GM12865 (cell line): ENCODE results near the gene SFSWAP.

Source experiments
- DNase-seq: peaks from one replicate; pipeline ENCODE4 v3.0.0; 2010; ENCODE audit warnings: low read depth
- H3K4me3 ChIP-seq: 2 replicates; pipeline ENCODE4 v1.5.1; 2011; ENCODE audit warnings: mild to moderate bottlenecking, low read depth, low read length, control low read depth
- TF ChIP-seq, protein P1 (sequence below): IDR thresholded peaks from 2 replicates; pipeline ENCODE4 v1.5.1; 2011; ENCODE audit warnings: low read length, control low read depth, low read depth, inconsistent platforms; ENCODE audit not compliant: insufficient read depth; ENCODE audit errors: missing control alignments

SFSWAP gene

GRCh38 chr12:131752451-131752850, 41.6 kb downstream of the SFSWAP start:
- H3K4me3 ChIP-seq = no peak overlapping the region
- TF ChIP-seq, protein P1, sequence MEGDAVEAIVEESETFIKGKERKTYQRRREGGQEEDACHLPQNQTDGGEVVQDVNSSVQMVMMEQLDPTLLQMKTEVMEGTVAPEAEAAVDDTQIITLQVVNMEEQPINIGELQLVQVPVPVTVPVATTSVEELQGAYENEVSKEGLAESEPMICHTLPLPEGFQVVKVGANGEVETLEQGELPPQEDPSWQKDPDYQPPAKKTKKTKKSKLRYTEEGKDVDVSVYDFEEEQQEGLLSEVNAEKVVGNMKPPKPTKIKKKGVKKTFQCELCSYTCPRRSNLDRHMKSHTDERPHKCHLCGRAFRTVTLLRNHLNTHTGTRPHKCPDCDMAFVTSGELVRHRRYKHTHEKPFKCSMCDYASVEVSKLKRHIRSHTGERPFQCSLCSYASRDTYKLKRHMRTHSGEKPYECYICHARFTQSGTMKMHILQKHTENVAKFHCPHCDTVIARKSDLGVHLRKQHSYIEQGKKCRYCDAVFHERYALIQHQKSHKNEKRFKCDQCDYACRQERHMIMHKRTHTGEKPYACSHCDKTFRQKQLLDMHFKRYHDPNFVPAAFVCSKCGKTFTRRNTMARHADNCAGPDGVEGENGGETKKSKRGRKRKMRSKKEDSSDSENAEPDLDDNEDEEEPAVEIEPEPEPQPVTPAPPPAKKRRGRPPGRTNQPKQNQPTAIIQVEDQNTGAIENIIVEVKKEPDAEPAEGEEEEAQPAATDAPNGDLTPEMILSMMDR = no peak
- DNase-seq = no peak

DNA sequence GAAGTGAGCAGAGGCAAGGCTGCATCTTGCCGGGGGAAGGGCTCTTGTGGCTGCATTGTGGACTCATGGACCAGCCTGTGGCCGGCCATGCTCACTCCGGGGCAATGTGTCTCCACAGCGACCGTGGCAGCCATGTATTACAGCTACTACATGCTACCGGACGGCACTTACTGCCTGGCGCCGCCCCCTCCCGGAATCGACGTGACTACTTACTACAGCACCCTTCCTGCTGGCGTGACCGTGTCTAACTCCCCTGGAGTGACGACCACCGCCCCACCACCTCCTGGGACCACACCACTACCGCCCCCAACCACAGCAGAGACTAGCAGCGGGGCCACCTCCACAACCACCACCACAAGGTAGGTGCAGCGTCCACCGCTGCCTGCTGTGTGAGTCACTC, 42.1 kb downstream of the SFSWAP start:
- DNase-seq = no peak
- TF ChIP-seq, protein P1 = no peak
- H3K4me3 ChIP-seq = no peak overlapping the region

DNA sequence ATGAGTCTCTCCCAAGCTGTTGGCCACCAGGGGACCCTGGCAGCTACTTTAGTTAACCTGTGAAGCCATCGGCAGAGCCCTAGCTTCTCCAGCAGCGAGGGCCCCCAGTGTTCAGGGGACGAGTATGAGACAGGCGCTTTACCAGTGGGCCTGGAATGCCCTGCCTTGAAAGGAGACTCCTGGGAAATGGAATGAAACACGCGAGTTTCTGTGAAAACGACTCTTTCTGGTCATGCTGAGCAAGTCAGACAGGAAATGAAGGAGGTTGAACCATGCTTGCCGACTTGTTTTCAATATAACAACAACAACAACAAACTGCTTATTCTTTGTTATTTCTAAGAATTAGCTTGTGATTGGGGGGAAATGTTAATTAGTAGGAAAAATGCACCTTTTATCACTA, 42.9 kb downstream of the SFSWAP start:
- no peak for DNase-seq
- H3K4me3 ChIP-seq = no peak overlapping the region
- TF ChIP-seq, protein P1 = no peak

GRCh38 chr12:131754184-131754583, 43.3 kb downstream of the SFSWAP start:
- H3K4me3 ChIP-seq = no peak overlapping the region
- no peak for DNase-seq
- TF ChIP-seq, protein P1 = no peak

DNA sequence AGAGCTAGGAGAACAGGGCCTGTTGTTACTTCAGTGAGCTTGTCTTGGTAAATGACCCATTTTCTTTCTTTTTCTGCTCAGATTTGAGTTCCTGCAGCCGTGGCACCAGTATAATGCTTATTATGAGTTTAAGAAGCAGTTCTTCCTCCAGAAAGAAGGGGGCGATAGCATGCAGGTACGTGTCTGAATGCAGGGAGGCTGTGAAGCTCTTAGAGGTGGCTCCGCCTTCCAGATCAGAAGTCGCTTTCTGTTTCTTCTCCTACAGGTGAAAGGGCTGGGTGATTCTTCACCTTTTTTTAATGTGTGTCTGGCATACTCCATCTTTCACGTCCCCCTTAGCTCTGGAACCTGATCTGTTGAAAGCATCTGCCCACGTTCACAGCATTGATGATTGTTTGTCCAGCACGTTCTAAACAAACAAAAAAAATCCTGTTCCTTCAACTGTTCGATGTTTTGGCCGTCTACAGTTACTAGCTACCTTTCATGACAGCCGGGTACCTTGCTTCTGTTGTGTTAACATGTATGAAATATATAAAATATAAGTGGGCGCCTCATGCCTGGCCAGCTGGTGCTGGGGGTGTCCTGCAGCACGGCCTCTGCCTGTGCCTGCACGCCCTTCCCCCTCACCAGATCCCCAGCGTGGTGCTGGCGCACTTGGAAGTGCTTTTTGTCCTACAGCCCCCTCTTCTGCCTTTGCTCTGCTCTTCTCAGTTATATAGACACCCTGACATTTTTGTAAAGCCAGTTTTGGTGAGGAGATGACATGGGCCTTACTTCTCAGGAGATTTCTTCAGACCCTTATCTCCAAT, 44.6 kb downstream of the SFSWAP start:
- H3K4me3 ChIP-seq = no peak overlapping the region
- DNase-seq = peak; percentile 59
- TF ChIP-seq, protein P1 = peak; percentile 30

DNA sequence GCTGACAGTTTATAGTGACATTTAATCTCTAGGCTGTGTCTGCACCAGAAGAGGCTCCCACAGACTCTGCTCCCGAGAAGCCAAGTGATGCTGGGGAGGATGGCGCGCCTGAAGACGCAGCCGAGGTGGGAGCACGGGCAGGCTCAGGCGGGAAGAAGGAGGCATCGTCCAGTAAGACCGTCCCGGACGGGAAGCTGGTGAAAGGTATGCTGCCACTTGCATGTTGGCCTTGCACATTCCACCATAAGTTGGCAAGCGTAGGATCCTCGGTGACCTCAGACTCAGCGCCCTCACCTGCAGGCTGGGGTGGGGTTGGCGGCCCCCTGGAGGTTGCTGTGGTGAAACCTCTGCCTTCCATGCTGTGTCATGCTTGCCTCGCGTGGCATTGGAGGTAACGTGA, 45.6 kb downstream of the SFSWAP start:
- H3K4me3 ChIP-seq = no peak overlapping the region
- TF ChIP-seq, protein P1 = no peak
- no peak for DNase-seq

GRCh38 chr12:131757111-131757510, 46.2 kb downstream of the SFSWAP start:
- TF ChIP-seq, protein P1 = no peak
- no peak for DNase-seq
- no peak overlapping the region for H3K4me3 ChIP-seq
